GM21723 (cell line): ENCODE data around the gene LMBR1L.

Experiments
- ATAC-seq: cut with Tn5 transposase; IDR thresholded peaks from one replicate; pipeline ENCODE4 v1.9.1; 2021; ENCODE audit warnings: mild to moderate bottlenecking, moderate library complexity; ENCODE audit not compliant: unreplicated experiment

LMBR1L gene

DNA sequence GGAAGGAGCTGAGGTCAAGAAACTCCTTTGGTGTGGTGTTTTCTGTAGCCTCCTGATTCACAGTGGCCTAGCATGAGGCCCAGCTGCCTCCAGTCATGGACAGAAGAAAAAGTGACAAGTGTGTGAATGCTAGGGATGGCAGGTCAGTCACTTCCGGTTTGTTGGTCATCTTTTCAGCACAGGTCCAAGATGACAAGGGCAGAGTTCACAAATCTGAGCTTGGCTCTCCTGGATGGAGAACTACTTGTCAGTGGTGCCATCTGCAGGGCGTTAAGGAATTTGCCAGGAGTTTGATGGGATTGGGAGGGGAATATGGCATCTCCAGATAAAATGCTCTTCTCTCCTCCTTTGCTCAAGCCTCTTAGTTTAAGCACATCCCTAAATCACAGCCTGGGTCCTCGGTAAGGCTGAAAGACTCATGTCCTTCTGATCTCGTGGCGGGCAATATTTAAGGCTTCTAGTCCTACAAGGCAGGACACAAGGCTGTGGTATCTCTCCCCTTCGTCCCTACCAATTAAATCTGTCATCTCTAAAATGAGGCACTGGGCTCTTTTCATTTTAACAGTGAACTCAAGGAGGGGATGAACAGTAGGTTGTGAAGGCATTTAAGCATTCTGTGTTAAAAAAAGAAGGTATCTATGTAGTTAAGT lies 10.5 kb upstream of the LMBR1L start:
- ATAC-seq: no peak

DNA sequence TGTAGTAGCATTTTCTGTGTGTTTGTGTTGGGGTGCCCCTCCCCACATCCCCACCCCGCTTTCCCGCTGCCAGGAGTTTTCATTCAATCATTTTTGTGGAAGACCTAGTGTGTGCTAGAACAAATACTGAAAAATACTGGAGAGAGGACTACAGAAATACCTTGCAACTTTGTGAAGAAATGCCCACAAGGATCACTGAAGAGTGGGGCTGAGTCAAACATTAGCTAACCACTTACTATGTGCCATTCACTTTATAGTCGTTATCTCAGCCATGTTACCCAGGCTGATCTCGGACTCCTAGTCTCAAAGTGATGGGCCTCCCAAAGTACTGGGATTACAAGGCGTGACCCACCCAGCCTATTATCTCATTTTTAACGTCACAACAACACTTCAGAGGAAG lies 559 bp upstream of the LMBR1L start:
- no peak for ATAC-seq

DNA sequence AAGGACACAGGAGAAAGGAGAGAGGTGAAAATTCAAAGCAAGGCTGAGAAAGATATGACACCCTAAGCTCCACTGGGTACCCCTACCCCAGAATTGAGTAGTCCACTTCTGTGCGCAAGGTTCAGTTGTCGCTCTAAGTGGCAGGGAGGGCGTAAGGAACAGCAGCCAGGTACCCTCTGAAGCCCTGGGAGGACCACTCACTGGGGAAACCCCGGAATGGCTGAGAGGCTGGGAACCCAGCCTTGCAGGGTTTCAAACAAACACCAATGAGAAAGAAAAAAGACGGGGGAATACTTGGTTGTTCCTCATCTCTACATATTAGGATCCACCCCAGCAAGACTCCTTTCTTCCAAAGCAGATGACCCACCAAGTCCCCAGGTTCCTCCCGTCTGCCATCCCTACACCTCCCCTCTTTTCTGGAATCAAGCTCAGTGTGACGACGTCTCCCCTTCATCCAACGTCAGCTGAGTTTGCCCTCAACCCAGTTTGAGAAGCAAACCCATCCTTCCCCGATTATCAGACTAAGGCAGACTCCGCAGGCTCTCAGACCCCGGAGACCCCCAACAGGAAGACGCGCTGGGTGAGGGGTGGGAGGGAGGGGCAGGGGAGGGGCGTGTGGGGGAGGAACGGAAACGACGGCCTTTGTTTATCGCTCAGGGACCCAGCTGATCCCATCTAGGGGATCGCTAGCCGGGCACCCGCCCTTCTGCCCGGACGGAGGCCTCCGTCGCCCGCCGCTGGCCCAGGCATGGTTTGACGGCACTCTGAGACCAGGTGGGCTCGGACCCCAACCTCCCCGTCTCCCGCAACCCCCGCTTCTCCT lies 795 bp downstream of the LMBR1L start:
- ATAC-seq: no peak

DNA sequence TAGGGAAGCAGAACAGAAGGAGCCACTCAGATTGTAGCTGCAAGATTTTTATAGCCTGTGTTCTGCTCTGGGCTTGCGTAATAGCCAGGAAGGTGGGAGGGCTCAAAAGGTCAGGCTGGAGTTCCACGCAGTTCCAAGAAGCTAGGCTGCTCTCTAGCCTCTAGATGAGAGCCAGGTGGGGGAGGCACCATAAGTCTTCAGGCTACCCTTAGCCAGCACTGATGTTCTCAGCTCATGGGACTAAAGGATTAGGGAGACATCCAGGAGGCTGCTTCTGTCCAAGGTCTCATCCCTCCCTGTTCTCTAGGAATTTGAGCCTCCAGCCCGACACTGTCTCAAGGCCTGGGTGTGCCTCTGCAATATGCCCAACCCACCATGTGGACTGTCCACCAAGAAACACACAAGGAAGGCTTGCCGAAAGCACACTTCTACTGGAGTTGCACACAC lies 1.7 kb downstream of the LMBR1L start:
- no peak for ATAC-seq

DNA sequence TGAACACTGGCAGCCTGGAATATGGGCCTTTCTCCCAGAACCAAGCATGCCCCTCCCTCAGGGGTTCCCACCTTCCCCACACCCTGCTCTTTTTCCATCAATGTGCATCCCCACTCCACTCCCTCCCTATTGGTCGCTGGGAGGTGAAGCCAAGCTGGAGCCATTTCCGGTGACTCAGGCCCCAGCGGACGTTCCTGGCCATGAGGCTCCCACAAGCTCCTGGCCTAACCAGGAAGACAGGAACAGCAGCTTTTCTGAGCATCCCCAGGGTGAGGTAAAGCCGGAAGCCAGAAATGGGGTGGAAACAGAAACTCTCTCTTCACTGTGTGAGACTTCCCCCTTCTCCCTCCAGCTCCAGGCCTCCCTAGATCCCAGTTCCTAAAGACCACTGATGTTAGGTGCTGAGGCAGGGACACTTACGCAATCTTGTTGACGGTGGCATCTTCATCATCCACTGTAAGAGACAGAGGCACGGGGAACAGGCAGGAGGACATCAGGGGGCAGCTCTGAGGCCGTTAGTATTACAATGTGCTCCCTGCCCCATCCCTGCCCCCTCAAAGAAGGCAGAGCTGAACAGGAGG lies 5.1 kb downstream of the LMBR1L start:
- ATAC-seq: no peak

DNA sequence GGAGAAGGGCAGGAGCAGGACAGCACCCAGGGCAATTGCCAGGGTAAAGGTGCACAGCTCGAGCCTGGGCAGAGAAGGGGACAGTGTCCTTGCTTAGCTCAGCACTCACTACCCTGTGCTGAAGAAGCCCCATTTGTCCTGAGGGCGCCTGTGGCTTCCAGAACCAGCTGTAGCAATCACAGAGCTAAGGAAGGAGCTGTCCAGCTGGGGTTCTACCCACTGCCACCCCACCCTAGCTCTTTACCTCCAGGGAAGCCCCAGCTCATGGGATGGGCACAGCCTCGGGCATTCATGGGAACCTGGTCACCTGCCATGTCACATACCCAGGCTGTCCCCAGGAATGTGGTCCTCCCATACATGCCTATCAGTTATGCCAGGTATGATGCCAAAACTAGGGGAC lies 5.8 kb downstream of the LMBR1L start:
- ATAC-seq: no peak

DNA sequence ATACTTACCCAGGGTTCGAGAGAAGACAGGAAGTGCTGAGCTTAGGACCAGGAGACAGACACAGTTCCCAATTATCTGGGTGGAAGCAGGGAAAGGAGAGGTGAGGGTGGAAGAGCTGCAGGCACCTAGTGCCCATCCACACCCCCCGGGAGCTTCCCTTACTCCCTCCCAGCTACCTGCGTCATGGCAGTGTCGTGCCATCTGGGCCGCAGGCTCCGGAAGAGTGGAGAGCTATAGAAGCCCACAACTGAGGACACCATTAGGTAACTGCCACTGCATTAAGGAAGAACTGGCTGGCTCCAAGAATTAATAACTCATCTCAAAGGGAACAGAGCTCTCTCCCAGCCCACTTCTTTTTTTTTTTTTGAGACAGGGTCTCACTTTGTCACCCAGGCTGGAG lies 10.3 kb downstream of the LMBR1L start:
- ATAC-seq: no peak

DNA sequence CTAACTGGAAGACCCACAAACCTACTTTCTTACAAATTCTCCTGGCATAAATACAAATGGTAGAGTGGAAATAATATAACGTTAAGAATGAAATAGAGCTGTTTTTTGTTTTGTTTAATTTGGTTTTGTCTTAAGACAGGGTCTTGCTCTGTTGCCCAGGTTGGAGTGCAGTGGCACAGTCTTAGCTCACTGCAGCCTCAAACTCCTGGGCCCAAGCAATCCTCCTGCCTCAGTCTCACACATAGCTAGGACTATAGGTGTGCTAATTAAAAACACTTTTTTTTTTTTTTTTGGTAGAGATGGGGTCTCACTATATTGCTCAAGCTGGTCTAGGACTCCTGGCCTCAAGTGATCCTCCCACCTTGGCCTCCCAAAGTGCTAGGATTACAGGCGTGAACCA lies 11.9 kb downstream of the LMBR1L start:
- ATAC-seq: no peak

DNA sequence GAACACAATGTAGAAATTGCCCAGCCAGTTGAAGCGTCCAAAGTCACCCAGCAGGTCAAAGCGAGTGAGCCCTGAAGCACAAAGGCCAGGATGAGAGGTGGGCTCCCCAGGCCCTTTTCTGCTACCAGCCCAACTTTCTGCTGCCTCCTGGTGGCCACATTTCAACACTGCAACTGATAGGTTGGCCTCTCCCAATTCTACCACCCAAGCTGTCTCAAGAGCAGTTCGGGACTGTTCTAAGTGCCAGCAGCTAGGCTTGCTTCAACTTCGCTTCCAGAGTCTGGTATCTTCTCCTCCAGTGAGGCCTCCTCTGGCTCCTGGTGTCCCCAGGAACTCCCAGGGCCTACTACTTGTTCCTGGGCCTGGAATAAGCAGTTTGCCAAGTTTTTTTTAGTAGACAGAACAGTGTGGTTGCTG lies 12.6 kb downstream of the LMBR1L start:
- no peak for ATAC-seq

DNA sequence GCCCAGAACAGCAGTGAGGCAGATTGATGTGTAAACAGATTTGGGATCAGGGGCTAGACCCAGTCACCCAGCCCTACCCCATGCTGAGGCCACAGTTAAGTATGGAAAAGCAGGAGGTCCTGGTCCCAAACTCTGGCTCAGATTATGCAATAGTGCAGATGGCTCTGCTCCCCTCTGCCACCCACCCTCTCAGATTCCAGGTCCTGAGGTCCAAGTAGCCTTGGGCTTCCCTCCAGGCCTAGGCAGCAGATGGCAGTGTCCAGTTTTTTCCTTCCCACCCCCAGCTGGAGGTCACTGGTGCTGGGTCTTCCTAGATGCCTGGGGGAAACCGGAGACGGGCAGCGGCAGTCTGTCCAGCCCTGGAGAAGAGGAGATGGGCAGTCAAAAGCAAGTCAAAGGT lies 13.3 kb downstream of the LMBR1L start:
- ATAC-seq: no peak

DNA sequence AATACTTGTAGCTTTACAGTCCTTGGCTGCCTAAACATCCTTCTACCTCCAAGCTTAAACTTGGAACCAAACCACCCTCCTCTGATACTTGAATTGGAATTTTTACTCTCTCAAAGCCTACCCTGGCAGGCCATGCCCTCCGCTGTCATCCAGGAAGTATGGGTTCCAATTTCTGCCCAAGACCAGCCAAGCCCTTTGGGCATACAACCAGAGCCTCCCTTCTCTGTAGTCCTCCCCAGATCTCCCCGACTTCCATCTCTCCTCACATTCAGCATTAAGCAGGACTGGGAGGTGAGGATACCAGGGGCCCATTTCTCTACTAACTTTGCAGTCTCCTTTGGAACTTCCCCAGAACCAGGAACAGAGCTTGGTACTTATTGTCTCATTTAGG lies 15.7 kb downstream of the LMBR1L start:
- ATAC-seq: no peak

DNA sequence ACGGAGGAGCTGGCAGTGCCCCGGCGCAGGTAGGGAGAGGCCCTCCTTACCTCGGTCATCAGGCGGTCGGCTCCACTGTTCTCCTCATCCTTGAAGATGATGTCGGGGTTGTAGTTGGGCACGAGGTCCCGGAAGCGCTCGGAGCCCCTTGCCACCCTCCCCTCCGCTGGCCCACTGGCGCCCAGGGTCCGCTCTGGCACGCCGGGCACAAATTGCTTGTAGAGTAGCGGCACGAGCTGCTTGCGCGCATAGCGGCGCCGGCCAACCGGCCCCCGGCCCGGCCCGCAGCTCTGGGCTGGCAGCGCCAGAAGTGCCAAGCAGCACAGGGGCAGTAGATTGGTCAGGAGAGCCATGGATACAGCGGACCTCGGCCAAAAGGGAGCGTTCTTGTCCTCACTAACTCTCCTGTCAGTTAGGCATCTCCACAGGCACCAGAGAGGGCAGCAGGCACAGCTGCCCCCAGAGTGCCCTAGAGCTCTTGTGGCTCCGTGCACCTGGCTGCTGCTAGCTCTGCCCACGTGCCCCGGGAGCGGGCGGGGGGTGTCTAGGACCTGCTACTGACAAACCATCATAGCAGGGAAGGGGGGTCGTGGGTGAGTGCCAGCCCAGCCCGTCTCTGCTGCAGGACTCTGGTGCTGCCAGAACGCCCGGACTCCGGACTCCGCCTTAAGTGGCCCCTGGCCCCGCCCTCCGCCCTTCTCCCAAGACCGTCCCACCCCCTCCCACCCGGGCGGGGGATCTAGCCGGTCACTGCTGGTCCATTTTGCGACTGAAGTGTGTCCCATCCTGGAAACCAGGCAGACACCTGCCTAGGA lies 16.3 kb downstream of the LMBR1L start, which contains the start of gene DHH:
TSS of gene DHH (minus strand) at position 642 of the 815 bp plus-strand sequence. CDS start at position 353, 289 bp downstream.
- ATAC-seq: no peak

DNA sequence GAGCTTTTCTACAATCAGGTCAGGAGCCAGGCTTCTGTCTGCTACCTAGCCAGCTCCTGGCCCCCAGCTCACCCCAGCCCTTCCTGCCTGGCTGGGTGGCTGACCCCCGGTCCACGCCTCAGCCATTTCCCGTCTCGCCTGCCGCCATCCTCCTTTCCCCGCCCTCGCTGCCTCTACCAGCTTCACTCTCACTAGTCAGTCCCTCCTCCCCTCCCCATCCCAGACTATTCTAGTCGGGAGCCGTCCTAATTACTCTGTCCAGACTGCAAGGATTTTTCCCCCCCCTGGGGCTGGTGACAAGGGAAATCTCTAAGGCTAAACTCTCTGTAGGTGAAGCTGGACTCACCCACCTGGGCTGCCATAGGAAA lies 16.9 kb downstream of the LMBR1L start:
- ATAC-seq: no peak

DNA sequence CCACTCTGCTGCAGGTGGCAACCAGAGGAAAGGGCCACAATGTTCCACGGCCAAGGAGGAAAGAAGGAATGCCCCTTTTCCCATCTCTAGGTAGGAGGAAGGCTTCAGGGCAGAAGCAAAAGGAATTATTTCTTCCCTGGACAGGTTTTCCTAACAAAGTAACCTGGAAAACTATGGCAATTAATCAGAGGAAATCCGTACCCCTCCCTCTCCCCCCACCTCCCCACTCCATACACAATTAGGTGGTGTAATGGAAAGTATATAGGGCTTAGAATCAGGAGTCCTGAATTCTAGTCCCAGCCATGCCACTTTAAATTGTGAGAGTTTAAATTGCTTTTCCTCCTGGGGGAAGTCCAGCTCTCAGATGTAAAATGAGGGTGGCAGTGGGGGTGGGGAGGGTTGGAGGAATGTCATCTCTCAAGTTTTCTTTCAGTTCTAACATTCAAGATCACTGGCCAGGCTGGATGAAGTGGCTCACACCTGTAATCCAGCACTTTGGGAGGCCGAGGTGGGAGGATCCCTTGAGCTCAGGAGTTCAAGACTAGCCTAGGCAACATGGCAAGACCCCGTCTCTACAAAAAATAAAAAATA lies 17.7 kb downstream of the LMBR1L start:
- ATAC-seq: no peak

DNA sequence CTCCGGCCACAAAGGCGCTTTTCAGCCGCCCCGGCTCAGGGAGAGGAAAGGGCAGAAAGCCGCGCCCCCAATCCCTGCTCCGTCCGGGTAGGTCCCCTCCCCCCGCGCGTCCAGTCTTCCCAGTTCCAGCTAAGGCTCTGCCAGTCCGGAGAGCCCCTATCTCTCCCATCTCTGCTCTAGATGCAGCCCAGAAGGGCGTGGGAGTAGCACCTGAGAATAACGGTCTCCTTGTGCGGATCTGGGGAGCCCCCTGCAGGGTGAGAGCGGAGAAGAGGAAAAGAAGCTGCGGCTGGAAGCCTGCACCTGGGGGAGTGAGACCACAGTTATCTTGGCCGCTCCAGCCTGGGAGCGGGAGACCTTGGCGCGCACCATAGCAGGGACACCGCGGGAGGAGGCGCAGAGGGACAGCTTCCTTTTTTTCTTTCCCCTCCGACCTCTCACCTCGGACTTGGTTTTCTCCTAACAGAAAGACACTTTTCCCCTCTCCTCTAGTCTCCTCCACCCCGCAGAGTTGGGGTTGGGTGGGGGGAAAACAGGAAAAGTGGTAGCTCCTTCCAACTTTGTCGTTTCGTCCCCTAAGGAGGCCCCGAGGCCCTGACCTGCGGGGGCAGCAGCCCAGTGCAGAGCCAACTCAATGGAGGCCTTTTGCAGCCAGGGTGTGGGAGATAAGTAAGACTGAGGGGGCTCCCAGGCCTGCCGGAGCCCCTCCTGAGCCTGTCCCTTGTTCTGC lies 18.4 kb downstream of the LMBR1L start:
- ATAC-seq: no peak

DNA sequence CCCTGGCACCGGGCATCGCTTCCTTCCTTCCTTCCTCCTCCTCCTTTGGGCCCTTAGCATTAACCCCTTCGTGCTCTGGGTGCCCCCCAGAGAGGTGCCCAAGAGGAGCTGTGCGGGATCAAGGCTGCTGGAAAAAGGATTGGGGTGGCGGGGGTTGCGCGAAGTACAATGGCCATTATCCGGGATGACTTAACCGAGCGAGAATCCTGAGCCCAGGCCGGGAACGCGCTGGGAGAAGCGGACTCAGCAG lies 18.9 kb downstream of the LMBR1L start:
- no peak for ATAC-seq

DNA sequence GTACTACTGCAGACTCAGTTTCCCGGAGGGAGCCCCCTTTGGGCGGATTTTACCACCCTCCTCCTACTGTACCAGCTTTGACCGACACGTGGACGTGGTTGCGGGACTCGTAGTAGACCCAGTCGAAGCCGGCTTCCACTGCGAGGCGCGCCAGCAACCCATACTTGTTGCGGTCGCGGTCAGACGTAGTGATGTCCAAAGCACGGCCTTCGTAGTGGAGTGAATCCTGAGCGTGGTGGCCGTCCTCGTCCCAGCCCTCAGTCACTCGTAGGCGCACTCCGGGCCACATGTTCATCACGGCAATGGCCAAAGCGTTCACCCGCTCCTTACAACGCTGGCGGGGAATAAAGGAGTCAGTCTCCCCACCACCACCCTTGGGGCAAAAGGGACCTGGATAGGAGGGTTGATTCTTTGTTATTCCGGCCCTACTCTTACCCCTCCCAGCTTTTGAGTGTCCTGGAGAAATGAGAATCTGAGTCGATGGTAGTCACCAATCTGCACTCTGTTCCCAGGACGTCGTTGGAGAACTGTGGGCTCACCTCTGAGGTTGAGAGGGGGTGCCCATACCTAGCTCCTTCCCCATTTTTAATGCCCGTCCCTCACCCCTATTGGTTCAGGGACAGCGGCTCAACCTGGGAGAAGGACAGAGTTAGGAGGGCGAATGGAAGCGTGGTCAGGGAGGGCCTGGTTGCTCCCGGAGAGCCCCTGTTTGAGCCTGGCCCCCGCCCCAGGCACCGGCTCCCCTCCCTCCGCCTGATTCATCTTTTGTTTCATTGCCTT lies 19.4 kb downstream of the LMBR1L start:
- no peak for ATAC-seq

DNA sequence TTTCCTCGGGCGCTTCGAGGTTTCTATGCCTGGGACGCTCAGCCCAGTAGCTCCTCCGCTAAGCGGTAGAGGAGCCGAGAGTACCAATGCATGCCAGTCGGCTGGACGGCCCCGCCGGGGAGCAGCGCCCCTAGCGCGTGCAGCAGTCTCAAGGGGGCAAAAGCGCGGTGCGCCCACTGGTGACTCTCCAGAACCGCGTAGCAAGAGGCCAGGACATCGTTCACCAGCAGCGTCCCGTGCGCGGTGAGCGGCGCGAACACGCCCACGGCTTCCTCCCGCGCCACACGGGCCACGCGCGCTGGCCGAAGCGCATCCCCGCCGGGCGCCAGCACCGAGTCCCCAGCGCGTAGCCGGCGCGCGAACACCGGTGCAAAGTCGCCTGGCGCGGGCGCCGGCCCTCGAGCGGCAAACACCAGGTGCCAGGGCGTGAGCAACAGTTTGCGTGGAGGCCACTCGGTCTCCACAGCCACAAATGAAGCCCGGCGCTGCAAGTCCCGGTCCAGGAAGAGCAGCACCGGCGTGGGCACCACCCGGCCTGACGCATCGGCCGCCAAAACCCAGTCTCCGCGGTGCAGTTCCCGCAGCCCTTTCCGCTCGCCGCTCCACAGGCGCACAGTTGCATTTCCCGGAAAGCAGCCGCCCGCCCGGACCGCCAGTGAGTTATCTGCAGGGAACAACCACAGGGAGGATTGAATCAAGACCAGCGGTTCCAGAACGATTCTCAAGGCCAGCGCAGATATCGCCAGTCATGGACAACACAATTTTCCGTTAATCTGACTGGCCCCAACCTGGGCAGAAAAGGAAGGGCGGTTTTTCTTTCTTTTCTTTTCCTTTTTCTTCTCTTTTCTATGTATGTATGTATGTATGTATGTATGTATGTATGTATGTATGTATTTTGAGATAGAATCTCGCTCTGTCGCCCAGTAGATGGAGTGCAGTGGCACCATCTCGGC lies 20.6 kb downstream of the LMBR1L start:
- ATAC-seq: no peak

DNA sequence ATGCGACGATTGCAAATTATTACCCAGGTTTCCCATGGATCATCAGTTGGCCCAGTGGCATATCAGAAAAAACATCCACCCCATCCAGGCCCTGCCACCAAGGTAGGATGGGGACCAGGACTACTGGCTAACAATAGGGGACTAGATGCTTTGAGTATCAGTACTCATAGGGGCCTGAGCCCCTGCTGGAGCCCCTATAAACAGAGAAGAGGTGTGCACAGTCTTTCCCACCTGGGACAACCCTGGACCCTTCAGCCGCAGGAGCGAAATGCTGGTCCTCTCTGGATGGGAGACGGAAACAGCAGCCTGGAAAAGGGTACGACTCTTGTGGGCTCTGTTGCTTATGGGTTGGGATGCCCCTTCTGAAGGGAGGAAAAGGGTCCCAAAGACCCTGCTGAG lies 21.7 kb downstream of the LMBR1L start:
- no peak for ATAC-seq
